Muscle layer of colon (tissue), 2 donors: ENCODE measurements around the gene TSPAN14.
"Not testable (repeated sequence)": the region's sequence is repeated elsewhere in the genome, so short reads cannot be mapped to it uniquely, and the experiment has no call there.

Source experiments
- H3K27ac ChIP-seq: one replicate; pipeline ENCODE4 v1.7.0; 2013; ENCODE audit warnings: low read depth, mild to moderate bottlenecking, low read length, moderate library complexity
- H3K27me3 ChIP-seq, 2 donors: one replicate each; pipeline ENCODE4 v1.7.0; 2013; ENCODE audit warnings: low read length in 2 of 2, mild to moderate bottlenecking in 2 of 2; ENCODE audit not compliant: insufficient read depth in 2 of 2, control insufficient read depth in 1 of 2
- H3K36me3 ChIP-seq: one replicate; pipeline ENCODE4 v1.7.0; 2013; ENCODE audit warnings: mild to moderate bottlenecking, low read length; ENCODE audit not compliant: insufficient read depth
- H3K4me1 ChIP-seq: one replicate; pipeline ENCODE4 v1.7.0; 2013; ENCODE audit warnings: mild to moderate bottlenecking, low read length; ENCODE audit not compliant: insufficient read depth
- H3K4me3 ChIP-seq, 2 donors: one replicate each; pipeline ENCODE4 v1.7.0; 2013; ENCODE audit warnings: low read length in 2 of 2, low read depth in 1 of 2, mild to moderate bottlenecking in 1 of 2, moderate library complexity in 1 of 2
- H3K9ac ChIP-seq: one replicate; pipeline ENCODE4 v1.7.0; 2013; ENCODE audit warnings: low read length
- H3K9me3 ChIP-seq: one replicate; pipeline ENCODE4 v1.7.0; 2013; ENCODE audit warnings: mild to moderate bottlenecking, low read length
- donor health status: abdominal sarcoma.
- donor health status: Adenocarcinoma of cecum.

Gene TSPAN14

DNA sequence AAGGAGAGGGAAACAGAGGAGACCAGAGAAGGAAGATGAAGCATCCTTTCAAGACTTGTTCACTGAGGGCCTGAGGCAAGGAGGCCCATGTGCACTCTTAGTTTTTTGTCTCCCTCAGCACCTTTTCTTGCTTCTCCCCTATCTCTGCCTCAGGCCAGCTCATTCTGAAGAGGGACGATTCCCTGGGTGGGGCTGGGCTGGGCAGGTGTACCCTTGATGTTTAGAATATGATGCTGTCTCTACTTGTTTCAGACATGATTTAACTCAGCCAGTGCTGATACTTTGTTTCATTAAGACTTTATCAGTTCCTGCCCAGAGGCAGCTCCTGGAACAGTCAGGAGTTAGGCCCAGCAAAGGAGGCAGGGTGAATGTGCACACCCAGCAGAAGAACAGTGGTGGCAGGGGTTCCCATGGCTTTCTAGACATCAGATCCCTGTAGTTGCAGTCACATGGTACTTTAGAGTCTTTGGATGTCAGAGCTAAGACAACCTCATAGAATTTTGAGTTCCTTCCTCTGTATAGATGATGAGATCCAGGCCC, 42.4 kb upstream of the TSPAN14 start:
- no peak overlapping the region for H3K27ac ChIP-seq
- no peak overlapping the region for H3K4me3 ChIP-seq
- no peaks in the 10 kb centered on the region for H3K9me3 ChIP-seq
- peaks cover 79% of the 10 kb centered on the region for H3K4me1 ChIP-seq
- H3K27me3 ChIP-seq = no peaks in the 10 kb centered on the region
- no peak overlapping the region for H3K9ac ChIP-seq
- no peaks in the 10 kb centered on the region for H3K36me3 ChIP-seq

DNA sequence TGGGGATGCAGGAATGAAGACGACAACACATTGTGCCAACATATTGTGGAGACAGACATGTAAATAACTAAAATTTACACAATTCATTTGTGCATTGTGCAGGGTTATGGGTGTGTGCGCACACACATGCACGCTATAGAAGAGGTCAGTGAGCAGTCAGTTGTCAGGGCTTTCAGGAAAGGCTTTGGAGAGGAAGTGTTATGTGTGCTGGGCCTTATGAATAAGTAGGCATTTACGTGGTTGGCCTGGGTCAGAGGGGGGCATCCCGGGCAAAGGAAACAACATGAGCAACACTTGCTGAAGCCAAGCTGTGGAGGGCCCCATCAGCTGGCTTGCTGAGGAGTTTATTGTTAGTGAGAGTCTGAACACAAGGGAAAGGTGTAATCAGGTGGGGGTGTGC, 41.6 kb upstream of the TSPAN14 start:
- Histone ChIP-seq H3K36me3 (no peaks in the 10 kb centered on the region), H3K4me3 (no peak overlapping the region), H3K9me3 (no peaks in the 10 kb centered on the region), H3K9ac (no peak overlapping the region), H3K27ac (no peak overlapping the region), H3K27me3 (no peaks in the 10 kb centered on the region), H3K4me1 (peaks cover 80% of the 10 kb centered on the region)

DNA sequence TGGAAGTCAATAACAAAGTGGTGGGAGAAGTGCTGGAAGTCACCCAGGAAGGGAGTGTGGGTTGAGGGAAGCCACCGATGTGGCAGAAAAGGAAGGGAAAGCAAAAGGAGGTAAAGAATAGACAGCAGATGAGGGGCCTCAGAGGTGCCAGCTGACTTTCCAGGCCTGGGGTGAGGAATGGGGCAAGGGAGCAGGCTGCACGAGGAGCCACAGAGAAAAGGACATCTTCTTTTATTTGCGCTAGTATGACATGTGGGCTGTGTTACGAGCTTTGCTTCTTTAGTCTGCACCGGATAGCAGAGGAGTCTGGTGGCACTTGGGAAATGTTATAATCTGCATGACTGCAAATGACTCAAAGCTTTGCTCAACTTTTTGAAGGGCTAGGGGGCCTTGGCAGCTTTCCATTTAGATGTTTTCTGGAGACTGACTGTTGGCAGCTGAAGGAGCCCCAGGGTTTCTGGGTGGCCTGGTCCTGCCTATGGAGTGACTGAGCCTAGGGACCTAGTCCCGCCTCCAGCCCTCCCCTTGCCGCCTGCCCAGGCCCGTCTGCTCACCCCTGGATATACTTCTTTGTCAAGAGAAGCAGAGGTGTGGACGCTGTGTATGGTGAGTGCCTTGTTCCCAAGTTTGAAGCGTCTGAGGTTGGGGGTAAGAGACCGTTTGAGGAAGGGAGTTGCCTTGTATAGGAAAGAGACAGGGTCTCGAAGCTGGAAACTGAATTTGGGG, 40.7 kb upstream of the TSPAN14 start:
- Histone ChIP-seq H3K9me3 (no peaks in the 10 kb centered on the region), H3K9ac (no peak overlapping the region), H3K27ac (peak overlapping the region; percentile 19), H3K4me3 (no peak overlapping the region), H3K27me3 (no peaks in the 10 kb centered on the region), H3K36me3 (no peaks in the 10 kb centered on the region), H3K4me1 (peaks cover 77% of the 10 kb centered on the region)

DNA sequence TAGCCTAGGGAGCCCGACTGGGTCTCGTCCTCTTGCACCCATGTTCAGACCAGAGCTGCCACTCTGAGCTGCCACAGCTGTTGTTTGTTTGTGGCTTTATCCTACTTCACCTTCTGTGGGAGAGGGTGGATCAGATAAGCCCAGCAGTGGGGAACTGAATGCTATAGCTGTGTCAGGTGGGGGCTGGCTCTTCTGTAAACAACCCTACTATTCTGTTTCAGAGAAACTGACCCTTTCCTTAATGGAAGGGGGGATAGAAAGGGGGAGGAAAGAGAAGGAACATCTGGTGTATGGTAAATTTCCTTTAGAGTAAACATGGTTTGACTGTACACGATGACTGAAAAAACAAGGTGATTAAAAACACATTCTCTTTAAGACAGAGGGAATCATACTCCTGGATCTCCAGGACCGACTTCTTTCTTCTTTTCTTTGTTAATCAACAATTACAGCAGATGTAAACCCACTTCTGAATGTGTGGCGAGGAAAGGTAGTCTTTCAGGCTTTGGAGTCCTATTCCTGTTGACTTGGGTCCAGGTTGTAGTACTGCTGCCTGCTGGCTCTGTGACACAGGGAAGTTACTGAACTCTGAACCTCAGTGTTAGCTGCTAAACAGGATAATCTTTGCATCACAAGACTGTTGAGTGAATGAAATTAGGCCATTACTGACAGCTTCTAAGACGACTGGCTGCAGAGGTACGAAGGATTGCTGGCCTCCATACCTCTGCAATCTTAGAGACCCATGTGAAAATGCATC, 39.8 kb upstream of the TSPAN14 start:
- no peak overlapping the region for H3K9ac ChIP-seq
- no peaks in the 10 kb centered on the region for H3K27me3 ChIP-seq
- H3K27ac ChIP-seq = peak overlapping the region; percentile 82
- H3K36me3 ChIP-seq = no peaks in the 10 kb centered on the region
- H3K4me3 ChIP-seq = no peak overlapping the region
- H3K9me3 ChIP-seq = no peaks in the 10 kb centered on the region
- H3K4me1 ChIP-seq = peaks cover 73% of the 10 kb centered on the region

DNA sequence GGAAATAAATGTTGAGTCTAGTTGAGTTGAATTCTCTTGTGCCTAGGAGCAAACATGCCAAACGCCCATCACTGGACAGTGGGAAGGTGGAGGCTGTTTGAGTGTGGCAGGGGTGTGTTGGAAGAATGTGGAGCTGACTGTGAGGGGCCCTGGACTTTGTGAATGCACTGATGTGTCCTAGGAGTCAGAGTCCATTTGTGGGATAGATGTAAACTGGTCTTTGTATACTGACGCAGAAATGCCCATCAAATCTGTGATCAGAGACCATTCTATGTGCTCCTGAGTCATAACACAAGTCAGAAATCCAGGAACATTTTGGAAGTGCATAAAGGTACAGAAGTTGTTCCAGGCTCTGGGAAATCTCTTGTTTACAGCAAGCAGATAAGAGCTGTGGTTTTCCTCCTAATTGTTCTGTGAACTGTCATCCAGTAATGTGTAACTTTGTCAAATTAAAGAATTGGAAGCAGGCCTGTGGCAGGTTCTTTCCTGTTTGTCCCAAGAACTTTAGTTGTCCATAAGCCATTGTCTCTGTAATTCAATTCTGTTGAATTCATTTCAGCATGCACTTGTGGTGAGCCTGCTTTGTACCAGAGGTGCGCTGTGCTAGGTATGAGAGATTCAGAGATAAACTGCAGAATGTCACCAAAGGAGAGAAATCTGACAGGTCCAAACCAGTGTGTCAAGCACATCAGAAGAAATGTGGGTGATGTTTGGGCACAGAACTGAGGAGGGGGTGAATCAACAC, 38.2 kb upstream of the TSPAN14 start:
- H3K4me1 ChIP-seq = peaks cover 58% of the 10 kb centered on the region
- no peaks in the 10 kb centered on the region for H3K9me3 ChIP-seq
- H3K4me3 ChIP-seq = peak overlapping the region in 1 of 2 donors; percentile 29
- peak overlapping the region; percentile 23 for H3K9ac ChIP-seq
- no peaks in the 10 kb centered on the region for H3K27me3 ChIP-seq
- peak overlapping the region; percentile 82 for H3K27ac ChIP-seq
- H3K36me3 ChIP-seq = peaks cover 2% of the 10 kb centered on the region

DNA sequence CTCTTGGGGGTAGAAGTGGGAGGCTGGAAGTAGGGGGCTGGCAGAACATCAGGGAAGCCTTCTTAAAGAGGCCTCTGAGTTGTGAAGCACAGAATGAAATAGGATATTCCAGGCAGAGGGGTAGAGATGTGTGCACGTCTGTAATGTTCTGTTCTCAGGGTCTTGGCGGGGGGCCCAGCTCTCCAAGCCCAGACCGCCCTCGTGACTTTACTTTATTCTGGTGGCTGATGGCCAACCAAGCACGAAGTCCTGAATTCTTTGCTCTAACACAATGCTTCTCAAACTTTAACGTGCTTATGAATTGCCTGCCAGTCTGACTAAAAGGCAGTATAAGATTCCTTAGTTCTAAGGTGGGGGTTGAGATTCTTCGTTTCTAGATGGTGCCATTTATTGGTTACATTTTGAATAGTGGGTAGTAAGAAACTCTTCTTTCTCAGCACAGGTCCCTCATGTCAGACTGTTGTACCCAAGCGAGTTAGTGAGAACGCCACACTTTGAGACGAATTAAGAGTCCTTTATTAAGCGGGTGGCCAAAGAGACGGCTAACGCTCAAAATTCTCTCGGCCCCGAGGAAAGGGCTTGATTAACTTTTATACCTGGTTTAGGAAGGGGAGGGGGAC, 37.5 kb upstream of the TSPAN14 start:
- Histone ChIP-seq H3K27ac (peak overlapping the region; percentile 82), H3K36me3 (peaks cover 5% of the 10 kb centered on the region), H3K4me3 (peak overlapping the region in 1 of 2 donors; percentile 29), H3K9ac (peak overlapping the region; percentile 23), H3K4me1 (peaks cover 51% of the 10 kb centered on the region), H3K9me3 (no peaks in the 10 kb centered on the region), H3K27me3 (no peaks in the 10 kb centered on the region)

DNA sequence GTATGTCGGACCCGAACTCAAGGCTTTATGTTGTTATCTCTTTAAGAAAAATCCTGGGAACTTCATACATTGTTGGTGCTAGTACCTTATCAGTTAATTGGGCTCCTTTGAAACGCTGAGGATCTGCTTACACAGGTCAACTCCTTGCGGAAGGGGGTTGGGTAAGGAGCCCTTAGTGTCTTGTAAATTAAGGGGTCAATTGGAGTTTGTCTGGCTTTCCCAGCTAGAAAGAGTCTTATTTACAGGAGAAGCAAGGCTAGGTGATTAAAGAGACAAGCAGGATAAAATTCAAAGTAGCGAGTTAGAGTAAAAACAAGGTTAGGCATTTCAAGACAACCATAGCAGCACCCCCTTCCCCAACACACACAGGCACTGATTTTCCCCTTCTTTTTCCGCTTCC, 36.9 kb upstream of the TSPAN14 start:
- H3K27ac ChIP-seq, H3K4me3 ChIP-seq, H3K36me3 ChIP-seq, H3K9ac ChIP-seq, H3K27me3 ChIP-seq, H3K9me3 ChIP-seq: not testable (repeated sequence)
- peaks cover 45% of the 10 kb centered on the region for H3K4me1 ChIP-seq

DNA sequence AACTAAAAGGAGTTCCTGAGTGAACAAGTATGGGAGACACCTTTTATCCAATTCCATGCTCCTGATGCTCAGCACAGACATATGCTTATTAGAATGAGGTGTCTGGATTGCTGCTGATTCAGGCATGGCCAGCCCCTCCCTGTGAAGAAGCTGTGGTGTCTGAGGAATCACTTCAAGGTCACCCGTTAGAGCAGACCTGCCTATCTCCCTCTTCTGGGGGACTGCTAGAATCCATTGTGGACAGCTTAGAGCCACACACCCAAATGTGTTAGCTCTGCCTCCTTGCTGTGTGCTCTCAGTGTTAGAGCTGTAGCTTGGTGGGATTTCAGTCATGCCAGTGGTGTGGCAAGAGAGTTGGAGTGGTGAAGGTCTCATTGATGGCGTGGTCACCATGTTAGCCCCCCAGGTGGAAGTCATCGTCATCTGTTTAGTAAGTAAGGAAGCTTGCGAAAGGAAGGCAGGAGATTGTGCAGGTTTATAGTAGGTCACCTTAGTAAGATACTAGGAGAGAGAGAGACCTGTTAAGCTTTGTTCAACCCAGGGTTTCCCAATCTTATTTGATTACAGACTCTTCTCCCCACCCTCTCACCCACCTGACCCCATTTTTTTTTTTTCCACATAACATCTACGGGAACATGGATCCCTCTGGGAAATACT, 32.9 kb upstream of the TSPAN14 start:
- H3K9ac ChIP-seq = no peak overlapping the region
- no peaks in the 10 kb centered on the region for H3K27me3 ChIP-seq
- H3K4me3 ChIP-seq = no peak overlapping the region
- peaks cover 8% of the 10 kb centered on the region for H3K4me1 ChIP-seq
- no peaks in the 10 kb centered on the region for H3K9me3 ChIP-seq
- H3K27ac ChIP-seq = no peak overlapping the region
- H3K36me3 ChIP-seq = peaks cover 29% of the 10 kb centered on the region

DNA sequence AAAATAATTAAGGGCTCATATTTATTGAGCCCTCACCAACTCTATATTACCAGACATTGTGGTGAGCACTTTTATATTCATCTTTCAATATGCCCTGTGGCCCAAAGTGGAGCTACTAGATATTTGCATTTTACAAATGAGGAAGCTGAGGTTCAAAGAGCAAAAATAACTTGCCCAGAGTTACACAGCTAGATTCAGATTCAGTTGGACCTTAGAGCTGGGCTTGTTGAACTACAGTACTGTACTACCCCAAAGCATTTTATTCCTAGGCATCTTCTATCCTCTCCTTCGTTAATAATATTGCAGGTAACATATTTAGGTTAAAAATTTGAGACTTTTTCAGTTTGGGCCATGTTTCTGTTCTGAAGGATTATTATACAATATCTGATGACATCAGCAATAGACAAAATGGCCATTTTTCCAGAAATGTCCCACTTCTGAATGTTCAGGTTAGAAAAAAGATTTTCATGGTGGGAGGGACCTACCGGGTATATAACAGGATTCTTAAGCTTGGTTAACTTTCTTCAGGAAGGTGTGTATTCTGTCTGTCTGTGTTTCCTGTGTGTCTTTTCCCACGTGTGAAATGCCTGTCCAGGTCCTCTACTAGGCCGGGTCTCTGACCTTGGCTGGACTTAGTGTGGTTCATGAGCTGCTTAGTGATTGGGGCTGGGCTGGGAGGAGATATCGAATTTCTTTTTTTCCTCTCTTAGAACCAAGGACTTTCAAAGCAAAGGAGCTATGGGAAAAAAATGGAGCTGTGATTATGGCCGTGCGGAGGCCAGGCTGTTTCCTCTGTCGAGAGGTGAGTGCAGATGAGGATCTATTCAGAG, 32.2 kb upstream of the TSPAN14 start:
- Histone ChIP-seq H3K4me1 (peaks cover under 1% of the 10 kb centered on the region), H3K36me3 (peaks cover 36% of the 10 kb centered on the region), H3K27ac (no peak overlapping the region), H3K9ac (no peak overlapping the region), H3K9me3 (no peaks in the 10 kb centered on the region), H3K27me3 (no peaks in the 10 kb centered on the region), H3K4me3 (no peak overlapping the region)

DNA sequence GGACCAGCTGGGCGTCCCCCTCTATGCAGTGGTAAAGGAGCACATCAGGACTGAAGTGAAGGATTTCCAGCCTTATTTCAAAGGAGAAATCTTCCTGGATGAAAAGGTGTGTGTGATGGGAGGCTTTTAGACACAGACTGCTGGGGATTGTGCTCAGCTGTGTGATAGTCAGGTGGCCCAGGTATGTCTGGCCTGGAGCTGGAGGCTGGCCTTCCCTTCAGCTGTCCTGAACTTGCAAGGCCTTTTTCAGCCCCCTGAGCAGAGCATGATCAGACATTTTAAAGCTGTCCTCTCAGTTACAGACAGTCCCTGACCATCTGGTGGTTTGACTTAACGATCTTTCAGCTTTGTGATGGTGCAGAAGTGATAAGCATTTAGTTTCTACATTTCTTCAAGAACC, 28.2 kb upstream of the TSPAN14 start:
- H3K27ac ChIP-seq = no peak overlapping the region
- no peaks in the 10 kb centered on the region for H3K27me3 ChIP-seq
- no peaks in the 10 kb centered on the region for H3K9me3 ChIP-seq

More for the DNA sequence above, 28.2 kb upstream of the TSPAN14 start:
- Histone ChIP-seq H3K4me1 (no peaks in the 10 kb centered on the region), H3K4me3 (no peak overlapping the region), H3K9ac (no peak overlapping the region), H3K36me3 (peaks cover 49% of the 10 kb centered on the region)
